8988T (cell line): ENCODE measurements around the gene NADSYN1.

Experiments used
- DNase-seq: peaks from one replicate; pipeline ENCODE4 v3.0.0; 2011

NADSYN1 gene

DNA sequence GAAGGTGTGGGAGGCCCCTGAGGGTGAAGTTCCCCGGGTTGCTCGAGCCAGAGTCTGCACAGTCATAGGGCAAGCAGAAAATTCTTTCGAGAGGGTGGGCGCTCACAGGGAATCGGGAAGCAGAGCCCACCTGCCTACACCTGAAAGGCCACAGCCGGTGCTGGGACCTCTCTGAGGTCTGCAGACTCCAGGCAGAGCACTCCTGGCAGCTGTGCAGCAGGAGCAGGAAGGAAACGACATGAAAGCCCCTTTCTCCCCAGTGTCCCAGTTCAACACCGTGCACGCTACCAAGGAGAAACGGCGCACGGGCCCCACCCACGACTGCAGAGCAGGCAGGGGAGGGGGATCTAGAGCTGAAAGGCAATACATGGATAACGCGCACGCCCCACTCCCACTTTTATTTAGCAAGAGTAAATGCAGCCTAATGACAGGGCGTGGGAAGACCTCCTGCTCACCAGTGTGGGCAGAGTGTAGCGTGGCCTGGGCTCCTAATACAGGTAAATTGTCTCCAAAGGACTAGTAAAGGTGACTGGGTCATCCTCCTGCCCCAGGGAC, 18.4 kb upstream of the NADSYN1 start:
- DNase-seq = no peak

GRCh38 chr11:71435278-71435951, 17.6 kb upstream of the NADSYN1 start:
- no peak for DNase-seq

DNA sequence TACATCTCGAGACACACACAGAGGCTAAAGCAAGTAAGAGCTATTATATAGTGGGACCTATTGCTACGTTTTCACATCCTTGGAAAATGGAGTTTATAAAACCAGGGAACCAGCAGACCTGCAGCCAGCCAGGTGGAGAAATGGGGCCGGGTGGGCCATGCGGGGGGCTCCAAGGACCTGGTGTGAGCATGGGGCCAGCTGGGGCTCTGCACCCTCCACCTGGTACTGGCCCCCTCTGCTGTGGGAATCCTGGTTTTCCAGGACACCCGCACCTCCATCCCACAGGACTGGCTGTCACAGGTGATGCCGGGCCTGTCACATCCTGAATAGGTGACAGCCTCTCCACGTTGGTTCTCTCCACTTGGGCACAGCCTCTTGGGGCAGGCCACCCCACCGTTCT, 16.1 kb upstream of the NADSYN1 start:
- no peak for DNase-seq

- no peak for DNase-seq
Observed at GRCh38 chr11:71437399-71437798, 15.6 kb upstream of the NADSYN1 start.

DNA sequence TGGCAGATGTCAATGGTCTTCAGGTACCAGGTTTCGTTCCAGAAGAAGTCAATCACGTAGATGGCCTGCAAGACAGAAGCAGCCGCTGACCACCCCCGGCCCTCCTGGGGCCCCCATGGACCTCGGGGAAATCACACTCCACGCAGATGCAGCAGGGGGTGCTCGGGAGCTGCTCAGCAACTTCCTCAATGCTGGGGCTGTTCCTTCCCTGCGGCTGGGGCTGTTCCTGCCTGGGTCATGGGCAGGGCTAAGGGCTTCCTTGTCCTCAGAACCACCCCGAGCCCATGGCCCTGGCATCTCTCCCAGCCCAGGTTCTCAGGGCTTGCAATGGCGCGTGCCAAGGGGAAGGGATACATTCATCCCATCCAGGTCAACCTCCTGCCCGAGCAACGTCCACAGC, 15.1 kb upstream of the NADSYN1 start:
- no peak for DNase-seq

DNA sequence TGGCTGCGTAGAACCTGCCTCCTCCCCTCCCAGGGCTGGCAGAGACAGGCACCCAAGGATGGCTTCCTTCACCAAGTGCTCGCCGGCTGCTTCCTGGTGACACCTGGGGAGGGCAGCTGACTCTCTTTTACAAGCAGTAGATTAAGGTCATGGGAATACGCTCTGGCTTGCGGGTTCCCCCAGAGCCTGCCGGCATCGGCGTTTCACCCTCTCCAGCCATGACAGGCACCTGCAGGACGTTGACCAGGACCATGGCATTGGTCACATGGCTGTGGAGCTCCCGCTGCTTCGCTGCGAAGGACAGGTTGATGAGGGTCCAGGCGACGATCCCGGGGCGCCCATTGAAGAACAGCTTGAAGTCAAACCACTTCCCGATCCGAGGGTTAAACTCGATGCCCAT, 14.4 kb upstream of the NADSYN1 start:
- no peak for DNase-seq

DNA sequence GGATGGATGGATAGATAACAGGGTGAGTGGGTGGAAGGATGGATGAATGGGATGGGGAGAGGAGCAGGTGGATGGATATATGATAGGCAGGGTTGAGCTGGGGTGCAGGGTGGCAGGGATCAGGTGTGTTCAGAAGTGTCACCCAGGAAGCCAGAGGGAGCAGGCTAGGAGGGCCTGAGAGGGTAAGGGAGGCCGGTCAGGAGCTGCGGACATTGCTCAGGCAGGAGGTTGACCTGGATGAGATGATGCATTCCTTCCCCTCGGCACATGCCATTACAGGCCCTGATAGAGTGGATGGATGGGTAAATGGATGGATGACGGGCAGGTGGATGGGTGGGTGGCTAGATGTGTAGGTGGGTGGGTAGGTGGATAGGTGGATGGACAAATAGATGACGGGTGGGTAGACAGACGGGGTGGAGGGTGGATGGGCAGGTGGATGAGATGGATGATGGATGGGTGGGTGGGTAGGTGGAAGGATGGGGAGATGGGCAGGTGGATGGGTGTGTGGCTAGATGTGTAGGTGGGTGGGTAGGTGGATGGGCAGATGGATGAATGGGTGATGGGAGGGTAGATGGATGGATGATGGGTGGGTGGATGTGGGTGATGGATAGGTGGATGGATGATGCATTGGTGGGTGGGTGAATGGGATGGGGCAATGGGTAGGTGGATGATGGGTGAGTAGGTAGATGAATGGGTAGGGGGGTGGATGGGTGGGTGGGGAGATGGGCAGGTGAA, 12.8 kb upstream of the NADSYN1 start:
- no peak for DNase-seq

DNA sequence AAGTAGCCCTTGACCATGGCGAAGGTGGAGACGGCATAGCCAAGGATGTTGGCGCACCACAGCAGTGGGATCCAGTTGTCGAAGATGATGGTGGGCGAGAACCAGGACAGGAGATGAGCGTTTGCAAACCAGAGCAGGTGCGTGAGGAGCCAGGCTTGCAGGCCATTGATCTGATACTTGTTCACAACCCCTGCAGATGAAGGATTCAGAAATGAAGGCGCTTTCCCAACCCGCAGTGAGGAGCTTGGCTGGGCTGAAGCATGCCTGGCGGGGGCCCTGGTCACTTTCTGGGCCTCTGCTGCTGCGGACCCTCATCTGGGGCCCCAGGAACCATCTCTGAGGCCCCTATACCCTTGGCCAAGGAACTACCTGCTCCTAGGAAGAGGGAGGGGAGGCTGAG, 11.8 kb upstream of the NADSYN1 start:
- no peak for DNase-seq

DNA sequence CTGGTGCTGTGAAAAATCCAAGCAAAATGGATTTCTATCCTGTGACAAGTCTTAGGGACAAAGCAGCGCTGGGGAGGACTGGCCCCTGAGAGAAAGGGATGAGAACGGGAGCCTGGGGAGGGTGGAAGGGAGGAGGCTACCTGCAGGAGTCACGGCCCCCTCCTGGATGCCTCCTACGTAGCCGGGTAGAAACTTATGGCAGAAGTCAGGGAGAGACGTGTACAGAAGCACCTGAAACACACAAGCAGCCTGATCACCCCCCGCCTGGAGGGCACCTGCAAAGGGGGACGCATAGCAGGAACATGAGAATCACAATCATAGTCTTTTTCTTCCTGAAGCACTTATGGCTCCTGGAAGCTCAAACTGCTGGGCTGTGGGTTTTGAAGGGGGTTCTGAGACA, 10.9 kb upstream of the NADSYN1 start:
- no peak for DNase-seq

GRCh38 chr11:71442880-71443279, 10.1 kb upstream of the NADSYN1 start:
- DNase-seq = no peak

- no peak for DNase-seq
Observed at GRCh38 chr11:71443736-71444445, 9.1 kb upstream of the NADSYN1 start.

DNA sequence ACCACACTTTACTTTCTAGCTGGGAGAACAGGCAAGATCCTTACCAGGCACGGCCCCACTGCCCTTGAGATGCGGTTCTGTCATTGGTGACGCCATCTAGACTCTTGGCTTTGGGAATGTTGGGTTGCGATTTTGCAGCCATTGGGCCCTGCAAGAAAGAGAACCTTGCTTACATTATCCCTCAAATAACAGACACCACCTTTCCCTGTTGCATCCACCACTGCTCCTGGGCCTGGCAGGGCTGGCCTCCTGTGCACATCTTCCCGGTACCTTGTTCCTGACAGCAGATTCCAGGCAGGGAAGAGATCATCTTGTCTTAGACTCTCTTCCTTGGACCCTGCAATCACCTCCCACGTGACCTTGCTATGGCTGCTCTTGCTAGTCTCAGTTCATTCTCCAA, 8.2 kb upstream of the NADSYN1 start:
- no peak for DNase-seq

DNA sequence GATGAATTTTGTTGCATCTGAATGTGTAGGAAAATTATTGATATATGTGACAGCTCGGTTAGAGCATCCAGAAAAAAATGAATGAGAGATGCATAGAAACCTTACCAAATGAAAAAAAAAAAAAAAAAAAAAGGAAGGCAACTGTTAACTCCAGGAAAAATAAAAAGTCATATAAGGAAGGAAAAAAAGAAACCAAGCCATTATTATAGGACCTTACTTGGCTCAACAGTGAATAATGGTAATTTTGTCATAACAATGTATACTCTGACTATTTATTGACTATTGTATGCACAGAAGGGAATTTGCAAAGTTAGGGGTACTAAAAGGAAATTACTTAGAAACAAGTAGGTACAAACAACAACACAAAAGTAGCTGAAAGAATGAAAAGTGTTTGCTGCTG, 6.9 kb upstream of the NADSYN1 start:
- DNase-seq = no peak

DNA sequence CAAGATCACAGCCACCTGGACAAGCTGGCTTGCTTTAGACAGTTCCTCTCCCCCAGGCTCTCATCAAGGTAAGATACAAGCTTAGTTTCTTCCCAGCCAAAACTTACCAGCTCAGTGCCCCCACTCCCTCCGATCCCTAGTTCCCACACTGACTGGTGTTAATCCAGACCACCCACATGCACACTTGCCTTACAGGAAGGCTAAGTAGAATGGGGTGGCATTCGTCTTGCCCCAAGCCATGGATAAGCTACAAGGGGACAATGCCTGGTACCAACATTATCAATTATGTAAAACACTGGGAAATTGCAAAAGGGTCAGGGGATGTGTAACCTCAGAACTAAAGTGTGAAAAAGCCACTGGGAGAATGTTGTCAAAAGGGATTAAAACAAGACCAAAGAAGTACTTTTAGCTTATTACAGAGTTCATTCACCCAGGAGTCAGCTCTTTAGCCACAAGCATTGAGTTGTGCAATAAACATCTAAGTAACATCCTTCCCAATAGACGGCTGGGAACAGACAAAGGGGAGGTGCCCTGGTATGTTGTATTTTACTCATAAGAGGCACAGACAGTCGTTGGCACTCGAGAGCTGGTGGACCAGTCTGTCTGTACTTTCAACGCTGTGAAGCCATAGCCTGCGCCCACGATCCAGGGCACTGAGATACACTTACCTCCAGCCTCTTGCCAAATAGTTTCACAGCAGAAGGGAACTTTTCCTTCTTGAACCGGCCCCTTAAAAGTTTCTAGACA, 5.9 kb upstream of the NADSYN1 start:
- DNase-seq = no peak

DNA sequence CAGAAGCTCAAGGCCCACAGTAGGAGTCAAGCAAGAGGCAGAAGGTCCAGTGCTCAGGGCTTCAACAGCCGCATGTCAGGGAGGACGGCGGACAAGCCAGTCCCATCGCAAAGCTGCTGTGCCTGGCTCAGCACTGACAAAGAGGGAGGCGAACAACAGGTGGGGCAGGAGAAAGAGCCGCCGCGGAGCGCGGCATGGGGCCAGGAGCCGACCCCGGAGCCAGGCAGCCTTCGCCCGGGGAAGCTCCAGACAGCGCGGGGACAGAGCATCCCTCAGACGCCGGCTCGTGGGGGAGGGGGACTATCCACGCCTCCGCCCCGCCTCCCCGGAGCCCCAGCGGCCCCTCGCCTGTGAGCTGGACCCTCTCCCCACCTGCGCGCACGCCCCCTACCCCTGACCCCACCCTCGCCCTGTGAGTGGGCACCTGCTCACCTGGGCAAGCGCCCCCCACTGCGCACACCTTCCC, 5.2 kb upstream of the NADSYN1 start:
- peak; percentile 51 for DNase-seq

DNA sequence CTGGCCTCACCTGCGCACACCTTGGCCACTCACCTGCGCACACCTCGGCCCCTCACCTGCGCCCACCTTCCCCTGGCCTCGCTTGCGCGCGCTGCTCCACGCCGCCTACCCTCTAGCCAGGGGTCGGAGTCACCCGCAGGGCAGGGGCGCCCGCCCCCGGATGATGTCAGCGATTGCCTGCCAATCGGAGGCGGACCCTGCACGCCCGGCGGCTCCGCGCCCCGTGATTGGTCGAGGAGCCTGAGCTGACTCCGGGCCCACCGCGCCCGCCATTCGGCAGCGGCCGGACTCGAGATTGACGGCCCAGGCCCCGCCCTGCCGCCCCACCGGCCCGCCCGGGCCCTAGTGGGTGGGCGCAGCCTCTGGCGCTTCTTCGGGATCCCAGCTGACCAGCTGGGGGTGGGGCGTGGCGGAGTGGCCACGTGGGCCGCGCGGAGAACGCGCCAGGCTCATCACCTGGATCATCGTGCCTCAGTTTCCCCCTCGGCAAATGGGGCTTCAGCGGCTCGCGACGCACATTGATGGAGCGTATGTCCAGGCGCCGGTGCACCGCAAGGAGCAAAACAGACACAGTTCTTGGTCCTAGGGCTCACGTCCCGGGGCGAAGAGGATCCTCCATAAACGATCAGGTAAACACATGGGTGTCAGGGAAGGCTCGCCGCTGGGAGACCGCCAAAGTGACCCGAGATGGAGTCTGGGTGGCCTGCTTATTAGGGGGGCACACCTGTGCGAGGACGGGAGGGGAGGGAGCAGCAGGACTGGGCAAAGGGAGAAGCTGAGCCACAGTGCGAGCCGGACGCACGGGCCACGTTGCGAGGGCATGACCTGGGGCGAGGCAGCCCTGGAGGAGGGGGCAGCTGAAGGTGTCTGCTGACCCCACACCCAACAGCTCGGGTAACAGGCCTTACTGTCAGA, 4.5 kb upstream of the NADSYN1 start, which contains the start of gene DHCR7:
TSS of gene DHCR7 (minus strand) at position 137 of the 915 bp plus-strand sequence. CDS start 3,441 bp downstream, outside the sequence.
- peak; percentile 99 for DNase-seq

GRCh38 chr11:71449596-71449995, 3.4 kb upstream of the NADSYN1 start:
- no peak for DNase-seq

DNA sequence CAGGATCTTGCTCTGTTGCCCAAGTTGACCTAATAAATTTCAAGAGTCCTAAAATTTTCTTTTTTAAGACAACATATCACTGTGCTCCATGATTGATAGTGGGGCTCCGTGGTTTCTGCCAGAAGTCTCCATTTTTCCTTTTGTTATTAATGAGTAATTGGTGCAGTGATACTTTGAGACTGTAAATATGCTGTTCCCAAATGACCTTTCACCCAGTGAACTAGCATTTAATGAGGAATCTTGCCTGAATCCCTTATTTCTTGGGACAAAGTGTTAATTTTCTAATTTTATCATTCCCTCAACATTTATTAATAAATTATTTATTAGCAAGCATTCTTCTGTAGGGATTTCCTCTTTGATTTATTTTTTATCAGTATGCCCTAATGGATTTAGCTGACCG, 2.5 kb upstream of the NADSYN1 start:
- no peak for DNase-seq

GRCh38 chr11:71450939-71451338, 2.1 kb upstream of the NADSYN1 start:
- DNase-seq = no peak

DNA sequence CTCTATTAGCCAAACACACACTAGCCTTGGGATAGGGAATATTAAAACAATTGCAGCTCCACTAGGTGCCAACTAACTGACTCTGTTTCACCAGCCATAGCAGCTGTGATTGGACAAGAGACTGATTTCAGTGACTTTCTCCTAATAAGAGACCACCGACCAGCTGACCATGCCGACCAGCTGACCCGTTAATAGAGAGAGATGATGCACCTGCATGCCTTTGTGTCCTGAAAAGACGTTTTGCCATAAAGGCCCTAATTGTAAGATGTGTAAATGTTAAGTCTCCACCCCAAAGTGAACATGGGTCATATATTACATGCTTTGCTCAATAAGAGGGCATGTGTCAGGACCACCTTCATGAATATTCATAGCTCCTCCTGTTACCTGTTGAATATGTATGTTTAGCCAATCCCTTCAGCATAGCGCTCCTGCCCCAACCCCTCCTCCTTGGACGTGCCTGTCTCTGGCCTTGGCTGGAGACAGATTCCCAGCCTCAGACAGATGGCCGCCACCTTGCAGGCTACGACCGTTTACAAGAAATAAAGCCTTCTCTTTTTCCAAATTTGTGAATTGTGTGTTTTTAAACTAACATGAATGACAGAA, 1.3 kb upstream of the NADSYN1 start:
- DNase-seq = no peak
